ENCODE data around the gene GDAP2.

GRCh38 chr1:117821774-117822482, 107.5 kb downstream of the GDAP2 start:
- no peak for TF ChIP-seq CTCF (IDR thresholded peaks at IDR 0.05)
- no peak for TF ChIP-seq POLR2A (IDR thresholded peaks at IDR 0.05)

Data from thyroid gland (tissue), 4 donors.